Bronchial epithelial cell (primary cell): ENCODE measurements around the gene RPL41. TPM values are rescaled to one million over a fixed set of nuclear protein-coding genes. Genes with fewer than 3 reads are reported as not detected.
"Not testable (repeated sequence)": the region's sequence is repeated elsewhere in the genome, so short reads cannot be mapped to it uniquely, and the experiment has no call there.

ENCODE experiments used
- DNase-seq: peaks from one replicate; pipeline ENCODE4 v3.0.0-alpha.2; 2010; ENCODE audit warnings: low read depth
- FAIRE-seq: peaks from 2 replicates; lab custom pipeline; 2011; peaks lifted over from hg19 to GRCh38; lab: Jason Lieb, UNC
- H3K27me3 ChIP-seq: 2 replicates; pipeline ENCODE4 v1.5.1; 2011; ENCODE audit warnings: low read length; ENCODE audit not compliant: control insufficient read depth, insufficient read depth
- H3K36me3 ChIP-seq: 2 replicates; pipeline ENCODE4 v1.5.1; 2011; ENCODE audit warnings: low read length; ENCODE audit not compliant: control insufficient read depth, insufficient read depth
- H3K4me3 ChIP-seq: 2 replicates; pipeline ENCODE4 v1.5.1; 2011; ENCODE audit warnings: mild to moderate bottlenecking, low read depth, low read length, control low read depth
- total RNA-seq: library from RNA; depleted of rRNA; stranded (reverse); fragments of >200 nt; gene quantifications from 2 replicates; pipeline ENCODE4 v1.2.1, GENCODE V29; 2014
- TF ChIP-seq, protein P1 (sequence below): IDR thresholded peaks from 2 replicates; pipeline ENCODE4 v1.5.1; 2011; ENCODE audit warnings: mild to moderate bottlenecking, moderate library complexity, low read length, control low read depth, inconsistent platforms; ENCODE audit not compliant: insufficient read depth, severe bottlenecking

The RPL41 gene
- 3,411 and 3,733 TPM in 2 replicates for total RNA-seq

GRCh38 chr12:56116267-56117081 is at the start of gene RPL41:
Gene RPL41 (plus strand): TSS chr12:56116633.
- FAIRE-seq (no peak), DNase-seq (peak; percentile 83)
- no peaks in the 10 kb centered on the region for H3K27me3 ChIP-seq
- TF ChIP-seq, protein P1, sequence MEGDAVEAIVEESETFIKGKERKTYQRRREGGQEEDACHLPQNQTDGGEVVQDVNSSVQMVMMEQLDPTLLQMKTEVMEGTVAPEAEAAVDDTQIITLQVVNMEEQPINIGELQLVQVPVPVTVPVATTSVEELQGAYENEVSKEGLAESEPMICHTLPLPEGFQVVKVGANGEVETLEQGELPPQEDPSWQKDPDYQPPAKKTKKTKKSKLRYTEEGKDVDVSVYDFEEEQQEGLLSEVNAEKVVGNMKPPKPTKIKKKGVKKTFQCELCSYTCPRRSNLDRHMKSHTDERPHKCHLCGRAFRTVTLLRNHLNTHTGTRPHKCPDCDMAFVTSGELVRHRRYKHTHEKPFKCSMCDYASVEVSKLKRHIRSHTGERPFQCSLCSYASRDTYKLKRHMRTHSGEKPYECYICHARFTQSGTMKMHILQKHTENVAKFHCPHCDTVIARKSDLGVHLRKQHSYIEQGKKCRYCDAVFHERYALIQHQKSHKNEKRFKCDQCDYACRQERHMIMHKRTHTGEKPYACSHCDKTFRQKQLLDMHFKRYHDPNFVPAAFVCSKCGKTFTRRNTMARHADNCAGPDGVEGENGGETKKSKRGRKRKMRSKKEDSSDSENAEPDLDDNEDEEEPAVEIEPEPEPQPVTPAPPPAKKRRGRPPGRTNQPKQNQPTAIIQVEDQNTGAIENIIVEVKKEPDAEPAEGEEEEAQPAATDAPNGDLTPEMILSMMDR: no peak
- H3K4me3 ChIP-seq: peak within 1 kb of the TSS; percentile 60
- peaks cover 15% of the 10 kb centered on the region for H3K36me3 ChIP-seq

- no peaks in the 10 kb centered on the region for H3K36me3 ChIP-seq
- TF ChIP-seq, protein P1: no peak
- H3K4me3 ChIP-seq: no peak overlapping the region
- H3K27me3 ChIP-seq: no peaks in the 10 kb centered on the region
- DNase-seq (peak; percentile 72), FAIRE-seq (no peak)
These were observed 44.8 kb upstream of the RPL41 start for GRCh38 chr12:56071648-56072047.

GRCh38 chr12:56074396-56074795 is 42.0 kb upstream of the RPL41 start:
- TF ChIP-seq, protein P1: no peak
- Histone ChIP-seq H3K27me3 (no peaks in the 10 kb centered on the region), H3K36me3 (no peaks in the 10 kb centered on the region), H3K4me3 (no peak overlapping the region)
- FAIRE-seq (no peak), DNase-seq (no peak)

DNA sequence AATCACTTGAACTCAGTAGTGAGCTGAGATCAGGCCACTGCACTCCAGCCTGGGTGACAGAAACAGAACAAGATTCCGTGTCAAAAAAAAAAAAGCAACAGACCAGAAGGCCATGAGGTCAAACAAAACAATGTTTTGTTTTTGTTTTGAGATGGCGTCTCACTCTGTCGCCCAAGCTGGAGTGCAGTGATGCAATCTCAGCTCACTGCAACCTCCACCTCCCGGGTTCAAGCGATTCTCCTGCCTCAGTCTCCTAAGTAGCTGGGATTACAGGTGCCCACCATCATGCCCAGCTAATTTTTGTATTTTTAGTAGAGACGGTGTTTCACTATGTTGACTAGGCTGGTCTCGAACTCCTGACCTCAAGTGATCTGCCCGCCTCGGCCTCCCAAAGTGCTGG is 38.5 kb upstream of the RPL41 start:
- DNase-seq, FAIRE-seq: not testable (repeated sequence)

GRCh38 chr12:56078427-56078826 is 38.0 kb upstream of the RPL41 start:
- TF ChIP-seq, protein P1: no peak
- Histone ChIP-seq H3K4me3 (no peak overlapping the region), H3K27me3 (no peaks in the 10 kb centered on the region), H3K36me3 (no peaks in the 10 kb centered on the region)
- FAIRE-seq: no peak
- no peak for DNase-seq

More for the DNA sequence above, 38.5 kb upstream of the RPL41 start:
- H3K4me3 ChIP-seq, H3K27me3 ChIP-seq, H3K36me3 ChIP-seq: not testable (repeated sequence)

DNA sequence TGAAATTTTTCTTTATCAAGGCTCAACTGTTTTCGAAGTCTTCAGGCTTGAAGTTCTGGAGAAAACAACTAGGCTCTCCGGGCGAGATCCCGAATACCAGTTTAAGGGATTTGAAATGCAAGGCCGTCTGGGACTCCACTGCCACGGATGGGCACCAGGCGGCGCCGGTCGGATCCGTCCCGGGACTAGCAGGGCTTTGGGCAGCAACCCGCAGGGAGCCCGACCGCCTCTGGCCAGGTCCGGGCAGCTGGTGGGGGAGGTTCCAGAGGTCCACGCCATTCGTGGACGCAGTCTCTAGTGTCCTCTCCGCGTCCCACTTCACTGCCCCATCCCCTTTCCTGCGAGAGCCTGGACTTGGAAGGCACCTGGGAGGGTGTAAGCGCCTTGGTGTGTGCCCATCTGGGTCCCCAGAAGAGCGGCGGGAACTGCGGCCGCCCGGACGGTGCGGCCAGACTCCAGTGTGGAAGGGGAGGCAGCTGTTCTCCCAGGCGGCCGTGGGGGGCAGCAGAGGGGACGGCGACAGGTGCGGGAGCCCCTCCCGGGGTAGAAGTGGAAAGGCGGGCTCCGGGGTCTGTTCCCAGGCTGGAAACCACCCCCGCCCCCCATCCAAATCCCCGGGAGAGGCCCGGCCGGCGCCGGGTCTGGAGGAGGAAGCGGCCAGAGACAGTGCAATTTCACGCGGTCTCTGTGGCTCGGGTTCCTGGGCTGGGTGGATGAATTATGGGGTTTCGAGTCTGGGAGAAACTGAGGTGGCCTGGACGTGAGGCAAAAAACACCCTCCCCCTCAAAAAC is 37.3 kb upstream of the RPL41 start:
- Histone ChIP-seq H3K36me3 (no peaks in the 10 kb centered on the region), H3K4me3 (peak overlapping the region; percentile 91), H3K27me3 (no peaks in the 10 kb centered on the region)
- FAIRE-seq (no peak), DNase-seq (peak; percentile 76)
- TF ChIP-seq, protein P1: peak; percentile 94
